GM12873 (cell line): ENCODE results near the gene ANXA1.

ENCODE experiments used
- CTCF ChIP-seq: IDR thresholded peaks from 2 replicates; pipeline ENCODE4 v1.5.1; 2012; ENCODE audit warnings: low read depth, mild to moderate bottlenecking, moderate library complexity, low read length, control low read depth; ENCODE audit not compliant: insufficient read depth; ENCODE audit errors: missing control alignments

ANXA1 gene

GRCh38 chr9:73170185-73170957 is 18.7 kb downstream of the ANXA1 start:
- TF ChIP-seq CTCF, result no peak

DNA sequence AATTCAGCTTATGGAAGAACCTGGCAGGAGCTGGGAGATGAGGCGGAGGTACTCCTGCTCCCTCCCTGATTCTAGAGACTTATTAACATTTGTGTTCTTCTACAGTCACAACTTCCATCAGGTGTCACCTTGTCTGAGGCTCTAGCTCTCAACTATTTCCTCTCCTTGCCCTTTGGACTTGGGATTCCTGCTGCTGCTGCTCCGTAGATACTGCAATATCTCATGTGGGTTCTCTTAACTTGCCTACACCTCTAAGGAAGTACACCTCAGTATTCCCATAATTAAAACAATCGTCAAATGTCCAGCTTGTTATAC is 21.2 kb downstream of the ANXA1 start:
- no peak for TF ChIP-seq CTCF

- no peak for TF ChIP-seq CTCF
These were observed 22.1 kb downstream of the ANXA1 start for GRCh38 chr9:73173557-73174329.

GRCh38 chr9:73174330-73174980 is 22.8 kb downstream of the ANXA1 start:
- no peak for TF ChIP-seq CTCF

DNA sequence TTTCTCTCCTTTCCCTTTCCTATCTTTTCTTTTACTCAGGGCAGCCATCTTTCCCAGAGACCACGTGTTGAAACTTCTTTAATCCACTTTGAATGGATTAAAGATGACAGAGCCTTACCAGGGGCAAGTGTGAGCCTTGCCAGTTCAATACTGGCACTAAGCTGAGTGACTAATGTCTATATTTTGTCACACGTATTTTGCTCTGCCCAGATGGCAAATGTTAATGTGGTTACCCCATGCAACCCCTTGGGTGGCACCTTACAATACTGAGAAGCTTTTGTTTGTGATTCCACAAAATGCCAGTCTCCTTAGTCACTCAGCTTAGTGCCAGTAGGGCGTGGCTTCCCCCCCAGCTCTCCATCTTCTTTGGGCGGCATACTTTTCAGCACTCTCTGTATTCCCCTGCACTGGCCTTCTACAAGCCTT is 24.8 kb downstream of the ANXA1 start:
- no peak for TF ChIP-seq CTCF

- TF ChIP-seq CTCF, result no peak
These were observed 26.4 kb downstream of the ANXA1 start for GRCh38 chr9:73178044-73178443.

DNA sequence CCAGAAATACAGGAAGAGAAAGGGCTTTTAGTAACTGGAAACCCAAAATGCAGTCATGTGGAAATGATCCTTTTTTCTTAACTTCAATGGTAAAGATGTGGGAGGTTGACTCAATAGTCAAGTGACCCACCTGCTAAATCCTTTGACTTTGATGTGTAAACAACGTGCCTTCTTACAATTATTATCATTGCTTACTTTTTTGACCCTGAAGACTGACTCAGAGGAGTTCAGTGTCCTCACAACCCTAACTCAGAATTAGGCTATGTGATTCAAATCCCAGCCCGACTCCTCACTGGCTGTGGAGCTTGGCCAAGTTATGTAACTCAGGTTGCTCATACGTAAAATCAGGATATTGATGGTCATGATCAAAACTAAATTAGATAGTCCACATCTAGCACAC is 27.9 kb downstream of the ANXA1 start:
- TF ChIP-seq CTCF, result no peak
